Measurements from ENCODE around the gene GGTLC2. TPM values are rescaled to one million over a fixed set of nuclear protein-coding genes. Genes with fewer than 3 reads are reported as not detected.
"Not testable (repeated sequence)": the region's sequence is repeated elsewhere in the genome, so short reads cannot be mapped to it uniquely, and the experiment has no call there.

Gene GGTLC2
- total RNA-seq, 1 donor from 2014 or later: not detected

DNA sequence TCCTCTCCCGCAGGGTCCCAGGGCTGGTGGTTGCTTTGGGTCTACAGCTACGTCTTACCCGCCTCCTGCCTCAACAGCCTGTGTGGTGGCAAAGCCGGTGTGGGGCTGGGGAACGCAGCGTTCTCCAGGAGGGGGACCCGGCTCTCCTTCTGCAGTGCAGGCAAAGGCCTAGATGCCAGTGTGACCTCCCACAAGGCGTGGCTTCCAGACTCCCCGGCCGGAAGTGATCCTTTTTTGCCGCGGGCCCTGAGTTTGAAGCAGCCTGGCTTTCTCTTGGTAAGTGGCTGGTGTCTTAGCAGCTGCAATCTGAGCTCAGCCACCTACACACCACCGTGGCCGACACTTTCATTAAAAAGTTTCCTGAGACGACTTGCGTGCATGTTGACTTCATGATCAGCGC, 6.1 kb upstream of the GGTLC2 start:
- not testable (repeated sequence) for DNase-seq

DNA sequence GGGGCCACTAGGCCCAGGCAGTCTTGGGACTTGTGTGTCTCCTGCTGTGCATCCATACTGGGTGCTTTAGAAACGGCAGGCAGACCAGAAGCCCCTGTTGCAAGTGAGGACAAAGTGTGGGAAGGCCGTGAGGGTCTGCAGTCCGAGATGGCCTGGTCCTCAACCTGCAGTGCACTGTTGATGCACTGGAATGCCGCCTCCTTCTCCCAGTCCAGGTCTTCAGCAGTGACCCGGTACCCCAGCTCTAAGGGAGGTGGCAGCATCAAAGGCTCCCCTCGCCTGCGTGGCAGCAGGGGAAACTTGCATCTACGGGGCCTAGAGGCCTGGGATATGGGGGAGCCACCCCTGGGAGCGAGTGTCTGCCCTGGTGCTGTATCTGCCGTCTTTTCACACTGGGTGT, 2.2 kb upstream of the GGTLC2 start:
- DNase-seq: not testable (repeated sequence)

DNA sequence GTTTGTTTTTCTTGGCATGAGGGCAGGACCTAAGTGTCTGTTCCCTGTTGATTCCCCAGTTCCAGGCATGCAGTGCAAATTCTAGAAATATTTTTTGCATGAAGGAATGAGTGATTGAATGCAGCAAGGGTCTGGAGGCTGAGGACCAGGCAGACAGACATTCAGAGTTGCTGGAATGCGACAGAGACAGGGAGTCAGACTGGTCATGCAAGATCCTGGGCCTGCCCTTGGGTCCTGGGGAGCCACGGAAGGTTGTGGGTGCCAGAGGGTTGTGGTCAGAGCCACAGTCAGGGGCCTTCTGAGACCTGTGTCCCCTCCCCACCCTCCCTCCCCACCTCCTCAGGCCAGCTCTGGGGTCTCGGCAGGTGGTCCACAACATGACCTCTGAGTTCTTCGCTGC, 1.6 kb downstream of the GGTLC2 start:
- not testable (repeated sequence) for DNase-seq

DNA sequence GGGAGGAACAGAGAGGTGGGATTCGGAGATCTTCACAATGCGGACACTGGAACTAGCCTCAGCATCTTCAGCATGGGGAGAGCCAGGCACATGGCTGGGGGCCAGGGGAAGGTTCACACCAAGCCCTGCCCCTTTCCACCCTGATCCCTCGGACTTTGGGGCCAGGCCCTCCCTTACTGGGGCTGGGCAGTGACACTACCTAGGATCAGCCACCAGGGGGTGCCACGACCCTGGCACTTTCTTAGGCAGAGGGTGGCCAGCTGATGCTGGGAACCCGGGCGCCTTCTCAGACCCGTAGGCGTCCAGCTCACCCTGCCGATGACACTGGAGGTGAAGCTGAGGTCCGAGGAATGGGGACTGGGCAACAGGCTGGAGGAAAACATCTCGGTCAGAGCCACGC, 3.5 kb downstream of the GGTLC2 start:
- not testable (repeated sequence) for DNase-seq

DNA sequence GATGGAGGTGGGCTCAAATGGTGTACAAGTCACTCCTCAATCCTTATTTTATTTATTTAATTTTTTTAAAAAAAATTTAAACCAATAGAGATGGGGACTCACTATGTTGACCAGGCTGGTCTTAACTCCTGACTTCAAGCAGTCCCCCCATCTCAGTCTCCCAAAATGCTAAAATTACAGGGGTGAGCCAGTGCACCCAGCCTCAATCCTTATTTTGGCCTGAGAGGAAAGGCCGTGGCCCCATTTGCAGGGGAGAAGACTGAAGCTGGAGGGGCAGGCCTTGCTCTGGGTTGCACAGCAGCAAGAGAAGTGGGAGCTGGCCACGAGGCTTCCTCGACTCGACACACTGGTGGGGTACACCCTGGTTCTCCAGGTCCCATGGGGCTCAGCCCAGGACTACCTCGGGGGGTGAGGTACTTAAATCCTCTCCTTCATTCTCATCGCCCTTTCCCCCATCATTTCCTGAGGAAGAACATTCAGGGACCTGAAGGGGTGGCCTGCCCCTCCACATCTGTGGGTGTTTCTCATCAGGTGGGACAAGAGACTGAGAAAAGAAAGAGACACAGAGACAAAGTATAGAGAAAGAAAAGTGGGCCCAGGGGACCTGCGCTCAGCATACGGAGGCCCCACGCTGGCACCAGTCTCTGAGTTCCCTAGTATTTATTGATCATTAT, 4.6 kb downstream of the GGTLC2 start:
- not testable (repeated sequence) for DNase-seq

DNA sequence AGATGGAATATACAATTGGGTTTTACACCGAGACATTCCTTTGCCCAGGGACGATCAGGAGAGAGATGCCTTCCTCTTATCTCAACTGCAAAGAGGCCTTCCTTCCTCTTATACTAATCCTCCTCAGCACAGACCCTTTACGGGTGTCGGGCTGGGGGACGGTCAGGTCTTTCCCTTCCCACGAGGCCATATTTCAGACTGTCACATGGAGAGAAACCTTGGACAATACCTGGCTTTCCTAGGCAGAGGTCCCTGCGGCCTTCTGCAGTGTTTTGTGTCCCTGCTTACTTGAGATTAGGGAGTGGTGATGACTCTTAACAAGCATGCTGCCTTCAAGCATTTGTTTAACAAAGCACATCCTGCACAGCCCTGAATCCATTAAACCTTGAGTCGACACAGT, 5.3 kb downstream of the GGTLC2 start:
- DNase-seq: not testable (repeated sequence)

DNA sequence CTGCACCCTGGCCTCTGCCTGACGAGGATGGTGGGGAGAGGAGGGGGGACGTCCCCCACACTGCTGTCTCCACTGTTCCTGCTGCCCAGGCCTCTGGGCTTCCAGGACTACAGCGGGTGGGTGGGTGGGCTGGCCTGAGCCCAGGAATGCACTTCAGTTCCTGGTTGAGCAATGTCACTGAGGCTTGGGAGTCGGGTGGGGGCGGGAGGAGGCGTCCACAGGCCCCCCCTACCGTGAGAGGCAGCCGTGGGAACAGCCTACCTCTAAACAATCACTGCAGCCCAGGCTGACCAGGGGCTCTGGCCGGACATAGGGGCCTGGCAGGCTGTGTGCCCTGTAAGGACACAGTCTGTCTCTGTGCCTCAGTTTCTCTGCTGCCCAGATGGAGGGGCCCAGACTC, 6.0 kb downstream of the GGTLC2 start:
- not testable (repeated sequence) for DNase-seq

DNA sequence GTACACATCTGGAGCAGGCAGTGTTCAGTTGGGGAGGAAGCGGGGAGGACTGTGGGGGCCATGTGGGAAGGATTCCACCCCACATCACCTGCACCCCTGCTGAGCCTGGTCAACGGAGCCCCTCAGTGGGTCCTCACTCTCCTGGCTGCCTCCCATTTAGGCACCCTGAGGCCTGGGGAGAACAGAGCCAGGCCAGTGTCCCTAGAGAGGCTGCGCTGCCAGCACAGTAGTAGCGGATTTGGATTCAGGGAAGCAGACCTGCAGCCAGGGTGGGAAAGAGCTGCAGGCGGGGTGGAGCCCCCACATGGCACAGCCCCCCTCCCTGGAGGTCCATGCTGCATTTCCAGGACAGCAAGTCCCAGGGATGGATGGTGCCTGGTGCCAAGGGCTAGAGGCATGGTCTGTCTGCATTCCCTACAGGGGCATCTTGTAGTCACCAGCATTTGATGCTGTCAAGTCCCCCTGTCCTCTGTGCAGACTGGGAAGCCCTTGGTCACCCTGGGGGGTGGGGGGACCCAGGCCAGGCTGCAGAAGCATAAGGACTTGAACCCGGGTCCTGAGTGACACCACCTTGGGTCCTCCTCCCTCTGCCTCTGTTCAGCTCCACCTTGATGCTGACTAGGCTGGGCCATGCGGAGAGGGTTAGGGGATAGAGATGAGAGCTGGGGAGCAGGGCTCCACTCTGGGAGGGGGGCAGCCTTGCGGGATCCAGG, 6.5 kb downstream of the GGTLC2 start:
- DNase-seq: not testable (repeated sequence)

DNA sequence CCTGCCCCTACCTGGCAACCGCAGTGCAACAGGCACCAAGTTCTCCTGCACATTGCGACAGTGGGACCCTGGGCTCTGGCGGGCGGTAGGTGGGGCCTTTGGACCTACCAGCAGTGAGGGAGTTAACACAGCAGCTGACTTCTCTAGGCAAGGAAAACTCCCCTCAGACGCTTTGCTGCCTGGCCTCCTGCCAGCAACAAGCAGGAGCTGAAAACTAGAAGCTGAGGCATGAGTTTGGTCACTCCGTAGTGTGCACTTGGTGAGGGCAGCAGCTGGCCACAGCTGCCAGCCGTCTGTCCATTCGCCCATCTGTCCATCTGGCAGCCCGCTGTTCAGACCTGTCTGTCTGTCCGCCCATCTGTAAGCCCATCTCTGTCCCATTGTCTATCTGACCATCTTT, 7.2 kb downstream of the GGTLC2 start:
- DNase-seq: not testable (repeated sequence)

DNA sequence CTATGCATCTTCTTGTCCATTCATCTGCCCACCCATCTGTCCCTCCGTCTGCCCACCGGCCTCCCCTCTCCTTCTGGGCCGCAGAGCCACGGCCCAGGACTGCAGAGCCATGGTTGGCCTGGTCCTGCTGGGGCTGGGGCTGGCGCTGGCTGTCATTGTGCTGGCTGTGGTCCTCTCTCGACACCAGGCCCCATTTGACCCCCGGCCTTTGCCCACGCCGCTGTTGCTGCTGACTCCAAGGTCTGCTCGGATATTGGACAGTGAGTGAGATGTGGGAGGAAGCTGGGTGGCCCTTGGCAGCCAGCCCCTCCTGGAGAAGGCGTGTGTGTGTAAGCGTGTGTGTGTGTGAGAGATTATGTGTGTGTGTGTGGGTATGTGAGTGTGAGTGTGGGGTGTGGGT, 7.7 kb downstream of the GGTLC2 start:
- not testable (repeated sequence) for DNase-seq

DNA sequence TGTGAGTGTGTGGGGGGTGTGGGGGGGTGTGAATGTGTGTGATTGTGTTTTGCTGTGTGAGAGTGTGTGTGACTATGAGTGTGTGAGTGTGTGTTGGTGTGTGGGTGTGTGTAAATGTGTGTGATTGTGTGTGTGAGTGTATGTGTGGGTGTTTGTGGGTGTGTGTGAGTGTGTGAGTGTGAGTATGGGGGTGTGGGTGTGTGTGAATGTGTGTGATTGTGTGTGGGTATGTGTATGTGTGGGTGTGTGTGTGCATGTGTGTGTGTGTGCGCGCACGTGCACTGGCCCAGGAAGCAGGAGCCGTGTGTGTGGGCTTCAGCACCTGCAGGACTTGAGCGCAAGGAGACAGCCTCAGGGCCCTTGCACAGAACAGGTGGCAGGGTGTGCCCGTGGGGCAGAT, 8.2 kb downstream of the GGTLC2 start:
- not testable (repeated sequence) for DNase-seq

DNA sequence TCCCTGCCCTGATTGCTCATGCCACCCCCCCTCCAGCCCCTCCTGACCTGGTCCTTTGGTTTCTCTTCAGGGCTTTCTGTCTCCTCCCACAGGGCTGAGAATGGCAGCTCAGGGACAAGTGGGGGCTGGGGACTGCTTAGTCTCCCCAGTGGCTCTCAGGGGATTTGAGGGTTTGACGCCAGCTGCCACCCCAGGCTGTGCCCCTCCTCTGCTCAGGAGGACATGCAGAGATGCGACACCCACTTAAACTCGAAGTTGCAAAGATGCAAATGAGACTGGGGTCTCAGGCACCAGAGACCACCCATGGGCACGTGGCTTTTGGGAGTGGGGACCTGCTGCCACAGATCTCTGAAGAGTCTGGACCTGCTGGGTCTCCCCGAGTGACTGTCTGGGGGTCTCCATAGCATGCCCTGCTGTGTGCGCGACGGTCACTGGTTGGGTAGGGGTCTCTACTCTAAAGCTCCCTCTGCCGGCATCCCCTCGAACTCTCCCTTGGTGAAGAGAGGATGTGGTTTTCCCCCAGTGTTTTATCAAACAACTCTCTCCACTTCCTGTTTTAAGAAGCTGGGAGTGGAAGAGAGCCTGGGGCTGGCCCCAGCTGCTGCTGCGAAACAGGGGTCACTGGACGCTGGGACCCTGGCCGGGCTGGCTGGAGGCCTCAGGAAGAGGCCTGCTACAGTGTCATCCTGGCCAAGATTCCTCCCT, 9.4 kb downstream of the GGTLC2 start:
- not testable (repeated sequence) for DNase-seq

DNA sequence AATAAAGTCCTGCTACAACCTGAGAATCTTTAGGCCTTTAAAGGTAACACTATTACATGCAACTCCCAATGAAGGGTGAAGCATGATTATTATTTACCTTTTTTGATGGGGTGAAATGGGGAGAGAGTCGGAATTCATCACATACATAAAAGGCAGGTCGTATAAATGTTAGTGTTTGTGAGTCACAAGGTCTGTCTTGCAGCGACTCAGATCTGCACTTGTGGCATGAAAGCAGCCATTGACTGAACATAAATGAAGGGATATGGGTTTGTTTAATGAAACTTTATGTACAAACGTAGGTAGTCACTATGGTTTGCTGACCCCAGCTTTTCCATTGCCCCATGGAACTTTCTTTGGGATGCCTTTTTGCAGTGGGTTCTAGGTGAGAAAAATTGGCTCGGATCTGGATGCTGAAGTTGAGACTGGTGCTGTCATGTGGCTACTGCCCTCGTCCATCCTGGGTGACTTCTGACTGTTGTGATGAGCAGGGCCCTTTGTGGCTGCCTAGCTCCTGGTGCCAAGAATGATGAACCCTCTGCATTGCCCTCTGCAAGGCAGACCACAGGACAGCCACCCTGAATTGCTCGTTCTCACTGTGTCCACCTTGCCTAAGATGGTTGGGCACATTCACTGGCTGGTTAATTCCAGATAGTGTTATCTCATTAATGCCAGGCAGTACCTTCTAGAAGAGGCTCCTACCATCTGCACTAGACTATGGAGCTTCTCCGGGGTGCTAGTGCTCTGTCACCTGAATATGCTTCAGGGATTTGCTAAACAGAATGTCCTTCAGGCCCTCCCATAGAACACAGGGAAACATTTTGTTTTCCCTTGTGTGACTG, 11.3 kb downstream of the GGTLC2 start:
- no peak for DNase-seq

DNA sequence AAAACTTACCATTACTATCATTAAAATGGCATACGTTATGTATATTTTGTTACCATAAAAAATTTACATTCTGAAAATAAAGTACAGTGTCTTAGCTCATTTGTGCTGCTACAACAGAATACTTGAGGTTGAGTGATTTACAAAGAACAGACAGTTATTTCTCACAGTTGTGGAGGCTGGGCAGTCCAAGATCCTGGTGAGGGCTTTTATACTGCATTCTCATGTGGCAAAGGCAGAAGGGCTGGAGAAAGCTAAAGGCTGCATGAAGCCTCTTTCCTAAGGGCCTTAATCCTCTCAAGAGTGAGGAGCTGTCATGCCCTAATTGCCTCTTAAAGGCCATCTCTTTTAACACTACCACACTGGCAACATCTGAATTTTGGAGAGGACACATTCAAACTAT, 13.3 kb downstream of the GGTLC2 start:
- no peak for DNase-seq

DNA sequence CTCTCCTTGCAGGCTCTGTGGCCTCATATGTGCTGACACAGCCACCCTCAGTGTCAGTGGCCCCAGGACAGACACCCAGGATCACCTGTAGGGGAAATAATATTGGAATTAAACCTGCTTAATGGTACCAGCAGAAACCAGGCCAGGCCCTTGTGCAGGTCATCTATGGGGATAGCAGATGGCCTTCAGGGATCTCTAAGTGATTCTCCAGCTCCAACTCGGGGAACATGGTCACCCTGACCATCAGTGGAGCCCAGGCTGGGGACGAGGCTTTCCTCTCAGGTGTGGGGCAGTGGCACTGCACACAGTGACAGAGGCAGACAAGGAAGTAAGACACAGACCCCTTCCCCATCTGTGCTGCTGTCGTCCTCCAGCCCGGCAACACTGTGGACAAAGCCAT, 16.9 kb downstream of the GGTLC2 start:
- no peak for DNase-seq

DNA sequence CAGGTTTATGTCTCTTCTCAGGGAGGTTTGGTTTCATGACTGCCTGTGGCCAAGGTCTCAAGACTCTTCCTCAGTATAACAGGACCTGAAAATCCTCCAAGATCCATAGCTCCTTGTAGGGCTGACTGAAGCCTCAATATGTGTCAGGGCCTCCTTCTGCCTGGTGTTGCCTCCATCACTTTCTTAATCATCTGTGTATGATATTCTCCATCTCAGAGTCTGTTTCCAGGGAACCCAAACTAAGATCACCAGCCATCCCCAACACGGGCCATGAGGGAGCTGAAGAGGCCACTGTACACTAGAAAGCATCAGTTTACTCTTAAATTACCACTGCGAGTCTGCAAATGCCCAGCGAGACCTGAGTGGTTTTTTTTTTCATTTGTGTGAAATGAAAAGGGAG, 17.7 kb downstream of the GGTLC2 start:
- DNase-seq: no peak

DNA sequence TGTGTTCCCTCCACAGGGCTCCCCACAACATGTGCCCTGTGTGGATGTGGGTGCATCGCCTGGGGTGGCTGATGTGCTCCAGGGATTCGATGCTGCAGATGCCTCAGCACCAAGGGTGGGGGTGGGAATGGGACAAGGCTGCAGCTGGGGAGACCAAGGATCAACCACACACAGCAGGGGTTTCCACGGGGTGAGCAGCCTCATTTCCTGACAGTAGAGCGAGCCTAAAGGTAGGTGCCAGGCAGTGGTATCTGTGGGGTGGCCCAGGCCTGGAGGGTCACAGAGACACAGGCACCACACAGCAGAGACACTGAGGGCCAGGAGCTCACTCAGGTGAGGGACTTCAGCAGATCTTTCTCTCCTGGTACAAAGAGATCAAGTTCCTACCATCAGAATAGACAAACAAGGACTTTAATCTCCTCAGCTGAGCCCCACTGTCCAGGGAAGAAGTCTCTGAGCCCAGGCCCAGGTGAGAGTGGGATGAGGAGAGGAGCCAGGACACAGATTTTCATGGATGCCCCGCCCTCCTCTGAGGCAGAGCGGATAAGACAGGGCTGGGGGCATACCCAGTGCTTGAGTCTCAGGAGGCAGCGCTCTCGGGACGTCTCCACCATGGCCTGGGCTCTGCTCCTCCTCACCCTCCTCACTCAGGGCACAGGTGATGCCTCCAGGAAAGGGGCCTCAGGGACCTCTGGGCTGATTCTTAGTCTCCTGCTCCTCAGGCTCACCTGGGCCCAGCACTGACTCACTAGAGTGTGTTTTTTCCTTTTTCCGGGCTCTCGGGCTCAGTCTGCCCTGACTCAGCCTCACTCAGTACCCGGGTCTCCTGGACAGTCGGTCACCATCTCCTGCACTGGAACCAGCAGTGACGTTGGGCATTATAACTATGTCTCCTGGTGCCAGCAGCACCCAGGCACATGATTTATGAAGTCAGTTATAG, 19.7 kb downstream of the GGTLC2 start:
- no peak for DNase-seq

DNA sequence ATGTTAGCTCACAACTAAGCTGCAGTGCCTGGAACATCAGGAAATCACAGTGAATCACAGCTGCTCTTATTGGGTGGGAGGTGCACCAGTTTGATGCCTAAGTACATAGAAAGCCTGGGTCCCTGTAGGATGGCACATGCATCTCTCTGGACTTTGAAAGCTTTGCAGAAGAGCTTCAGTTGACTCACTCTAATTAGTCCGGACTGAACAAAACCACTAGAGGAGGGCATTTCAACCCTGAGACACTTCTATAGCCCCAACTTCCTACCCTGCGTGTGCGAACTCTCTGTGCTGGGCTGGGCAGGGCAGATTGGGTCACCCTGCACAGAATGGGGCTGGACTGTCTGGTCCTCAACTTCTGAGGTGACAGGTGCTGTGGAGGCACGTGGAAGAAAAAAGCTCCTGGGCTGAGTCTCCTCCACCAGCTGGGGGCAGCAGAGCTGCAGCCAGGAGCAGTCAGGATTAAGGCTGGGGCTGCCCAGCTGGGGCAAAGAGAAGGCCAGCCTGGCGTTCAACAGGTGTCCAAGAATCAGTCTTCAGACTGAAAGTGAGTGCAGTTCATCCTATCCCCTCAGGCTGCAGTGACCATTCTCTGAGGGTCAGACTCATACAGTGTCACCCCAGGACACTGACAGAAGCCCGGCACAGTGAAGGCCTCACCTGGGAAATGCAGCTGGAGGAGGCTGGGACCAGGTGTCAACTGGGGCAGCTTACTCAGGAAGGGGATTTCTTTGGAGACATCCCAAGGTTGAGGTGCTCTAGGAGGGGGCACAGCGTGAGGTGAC, 22.1 kb downstream of the GGTLC2 start:
- DNase-seq: no peak

DNA sequence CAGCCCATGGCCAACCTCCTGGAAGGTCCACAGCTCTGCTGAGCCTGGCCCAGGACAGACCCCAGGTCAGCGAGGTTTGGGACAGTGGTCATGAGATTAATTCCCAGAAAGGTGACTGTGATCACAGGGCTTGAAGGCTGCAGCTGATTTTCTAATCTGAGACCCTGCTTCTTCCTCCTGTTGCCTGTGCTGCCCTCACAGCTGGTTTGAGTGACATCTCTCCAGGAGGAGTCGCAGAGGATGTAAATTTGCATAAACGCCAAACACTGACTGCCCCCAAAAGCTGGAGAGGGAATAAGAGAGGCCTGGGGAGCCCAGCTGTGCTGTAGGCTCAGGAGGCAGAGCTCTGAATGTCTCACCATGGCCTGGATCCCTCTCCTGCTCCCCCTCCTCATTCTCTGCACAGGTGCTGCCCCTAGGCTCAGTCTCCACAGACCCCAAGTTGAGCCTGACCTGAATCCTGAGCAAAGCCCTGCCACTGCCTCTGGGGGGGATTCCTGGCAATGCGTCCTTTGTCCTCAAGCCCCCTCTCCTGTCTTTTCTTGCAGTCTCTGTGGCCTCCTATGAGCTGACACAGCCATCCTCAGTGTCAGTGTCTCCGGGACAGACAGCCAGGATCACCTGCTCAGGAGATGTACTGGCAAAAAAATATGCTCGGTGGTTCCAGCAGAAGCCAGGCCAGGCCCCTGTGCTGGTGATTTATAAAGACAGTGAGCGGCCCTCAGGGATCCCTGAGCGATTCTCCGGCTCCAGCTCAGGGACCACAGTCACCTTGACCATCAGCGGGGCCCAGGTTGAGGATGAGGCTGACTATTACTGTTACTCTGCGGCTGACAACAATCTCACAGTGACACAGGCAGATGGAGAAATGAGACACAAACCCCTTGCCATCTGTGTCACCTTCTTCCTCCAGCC, 23.8 kb downstream of the GGTLC2 start:
- no peak for DNase-seq

All from skin of body (tissue), 2 donors.